IMR-90 (cell line): ENCODE measurements around the gene NUB1. TPM values are rescaled to one million over a fixed set of nuclear protein-coding genes. Genes with fewer than 3 reads are reported as not detected.

Experiments
- ATAC-seq: fragments of 200-7000 bp; cut with Tn5 transposase; 2 replicates; pipeline ENCODE4 v1.9.1; 2020; ENCODE audit warnings: low read depth, mild to moderate bottlenecking, moderate library complexity
- BruUV-seq: library from RNA; stranded (reverse); fragments of 400-500 nt; replicated peaks from 2 replicates; lab custom pipeline; 2021; lab: Mats Ljungman, UMichigan
- CTCF ChIA-PET: fragments of 300-600 bp; formaldehyde crosslinking; extraction: SDS; loops from one replicate; lab custom pipeline; 2021; ENCODE audit warnings: antibody characterized with exemption; lab: Yijun Ruan, JAX
- POLR2A ChIA-PET: fragments of 300-600 bp; sonication (Branson Sonifier 250); formaldehyde crosslinking; loops from one replicate; lab custom pipeline; 2022; ENCODE audit warnings: antibody characterized with exemption; ENCODE audit not compliant: unreplicated experiment; lab: Charles Lee
- DNase-seq: peaks from one replicate; pipeline ENCODE4 v3.0.0; 2013
- H2AFZ ChIP-seq: replicated peaks from 2 replicates; pipeline ENCODE3; 2013; ENCODE audit warnings: low read length, mild to moderate bottlenecking; ENCODE audit not compliant: poor library complexity
- H2AK5ac ChIP-seq: 2 replicates; pipeline ENCODE4 v1.6.1; 2013; ENCODE audit warnings: low read depth, low read length, inconsistent platforms
- H2AK9ac ChIP-seq: replicated peaks from 2 replicates; pipeline ENCODE3; 2013; ENCODE audit warnings: mild to moderate bottlenecking, low read depth, low read length, moderate library complexity; ENCODE audit not compliant: poor library complexity
- H2BK120ac ChIP-seq: 2 replicates; pipeline ENCODE4 v1.6.1; 2013; ENCODE audit warnings: low read depth, low read length, inconsistent platforms
- H2BK15ac ChIP-seq: 3 replicates; pipeline ENCODE4 v1.6.1; 2013; ENCODE audit warnings: low read depth, low read length, inconsistent platforms
- H2BK20ac ChIP-seq: 2 replicates; pipeline ENCODE4 v1.6.1; 2013; ENCODE audit warnings: low read depth, mild to moderate bottlenecking, inconsistent platforms, low read length, moderate library complexity
- H2BK5ac ChIP-seq: 2 replicates; pipeline ENCODE4 v1.6.1; 2013; ENCODE audit warnings: mild to moderate bottlenecking, low read depth, low read length, inconsistent platforms; ENCODE audit not compliant: poor library complexity, severe bottlenecking
- H3K14ac ChIP-seq: replicated peaks from 2 replicates; pipeline ENCODE4 v1.6.1; 2013; ENCODE audit warnings: low read depth, low read length, inconsistent platforms
- H3K18ac ChIP-seq: 2 replicates; pipeline ENCODE4 v1.6.1; 2013; ENCODE audit warnings: low read depth, low read length, control low read depth
- H3K23ac ChIP-seq: 2 replicates; pipeline ENCODE4 v1.6.1; 2013; ENCODE audit warnings: low read depth, low read length, inconsistent platforms
- H3K27ac ChIP-seq: 2 replicates; pipeline ENCODE4 v1.5.1; 2013; ENCODE audit warnings: mild to moderate bottlenecking, control low read depth, low read length; ENCODE audit not compliant: insufficient read depth
- H3K27me3 ChIP-seq: 2 replicates; pipeline ENCODE4 v1.6.1; 2013; ENCODE audit warnings: low read length; ENCODE audit not compliant: control insufficient read depth, insufficient read depth
- H3K36me3 ChIP-seq: 2 replicates; pipeline ENCODE4 v1.6.1; 2013; ENCODE audit warnings: low read length, mixed read lengths; ENCODE audit not compliant: control insufficient read depth, insufficient read depth
- H3K4ac ChIP-seq: 2 replicates; pipeline ENCODE4 v1.6.1; 2013; ENCODE audit warnings: low read depth, low read length, inconsistent platforms
- H3K4me1 ChIP-seq: 2 replicates; pipeline ENCODE4 v1.6.1; 2013; ENCODE audit warnings: low read length, mixed read lengths; ENCODE audit not compliant: control insufficient read depth, insufficient read depth
- H3K4me2 ChIP-seq: 2 replicates; pipeline ENCODE4 v1.6.1; 2013; ENCODE audit warnings: low read depth, mild to moderate bottlenecking, control low read depth, low read length, moderate library complexity
- H3K4me3 ChIP-seq: 2 replicates; pipeline ENCODE4 v1.5.1; 2013; ENCODE audit warnings: low read depth, mild to moderate bottlenecking, control low read depth, low read length, moderate library complexity; ENCODE audit not compliant: insufficient read depth
- H3K56ac ChIP-seq: 2 replicates; pipeline ENCODE4 v1.6.1; 2013; ENCODE audit warnings: low read length, inconsistent platforms; ENCODE audit not compliant: insufficient read depth; ENCODE audit errors: extremely low read depth
- H3K79me1 ChIP-seq, 2 experiments: 2 replicates each; pipeline ENCODE4 v1.6.1; 2013; ENCODE audit warnings: low read length in 2 of 2, inconsistent platforms in 1 of 2, low read depth in 1 of 2
- H3K9ac ChIP-seq: 2 replicates; pipeline ENCODE4 v1.6.1; 2013; ENCODE audit warnings: low read depth, low read length, control low read depth
- H3K9me1 ChIP-seq: 2 replicates; pipeline ENCODE4 v1.6.1; 2013; ENCODE audit warnings: low read length, inconsistent platforms; ENCODE audit not compliant: insufficient read depth
- H3K9me3 ChIP-seq: 2 replicates; pipeline ENCODE4 v1.6.1; 2013; ENCODE audit warnings: low read length; ENCODE audit not compliant: control insufficient read depth, insufficient read depth
- H4K20me1 ChIP-seq: 2 replicates; pipeline ENCODE4 v1.6.1; 2013; ENCODE audit warnings: low read length, inconsistent platforms; ENCODE audit not compliant: insufficient read depth
- H4K5ac ChIP-seq: 2 replicates; pipeline ENCODE4 v1.6.1; 2013; ENCODE audit warnings: mild to moderate bottlenecking, low read depth, low read length, control low read depth
- H4K8ac ChIP-seq, 2 experiments: 2 replicates each; pipeline ENCODE4 v1.6.1; 2013; ENCODE audit warnings: low read depth in 2 of 2, low read length in 2 of 2, control low read depth in 1 of 2, inconsistent platforms in 1 of 2
- H4K91ac ChIP-seq: 2 replicates; pipeline ENCODE4 v1.6.1; 2013; ENCODE audit warnings: low read depth, low read length, inconsistent platforms; ENCODE audit not compliant: insufficient read depth
- BHLHE40 ChIP-seq: fragments of 150-350 bp; IDR thresholded peaks from 2 replicates; pipeline ENCODE4 v1.6.1; 2016; ENCODE audit warnings: mild to moderate bottlenecking, low read depth, low read length
- CEBPB ChIP-seq: IDR thresholded peaks from 2 replicates; pipeline ENCODE4 v1.6.1; 2012; ENCODE audit warnings: low read depth, low read length, improper control_type of control experiment
- CHD1 ChIP-seq: IDR thresholded peaks from 2 replicates; pipeline ENCODE4 v1.6.1; 2012; ENCODE audit warnings: low read depth, low read length, improper control_type of control experiment
- MAFK ChIP-seq: IDR thresholded peaks from 2 replicates; pipeline ENCODE4 v1.6.1; 2012; ENCODE audit warnings: low read depth, low read length, improper control_type of control experiment
- MAZ ChIP-seq: IDR thresholded peaks from 2 replicates; pipeline ENCODE4 v1.6.1; 2012; ENCODE audit warnings: low read depth, mild to moderate bottlenecking, low read length, improper control_type of control experiment, moderate library complexity, borderline replicate concordance
- MXI1 ChIP-seq: IDR thresholded peaks from 2 replicates; pipeline ENCODE4 v1.6.1; 2012; ENCODE audit warnings: low read depth, mild to moderate bottlenecking, low read length, moderate library complexity, borderline replicate concordance
- NFE2L2 ChIP-seq: fragments of 150-350 bp; IDR thresholded peaks from 2 replicates; pipeline ENCODE4 v1.6.1; 2016; ENCODE audit warnings: low read depth, mild to moderate bottlenecking, low read length
- POLR2A ChIP-seq: IDR thresholded peaks from 2 replicates; pipeline ENCODE4 v1.6.1; 2012; ENCODE audit warnings: mild to moderate bottlenecking, low read depth, low read length
- RAD21 ChIP-seq: IDR thresholded peaks from 2 replicates; pipeline ENCODE4 v1.6.1; 2012; ENCODE audit warnings: low read length, improper control_type of control experiment
- RCOR1 ChIP-seq: IDR thresholded peaks from 2 replicates; pipeline ENCODE4 v1.6.1; 2012; ENCODE audit warnings: mild to moderate bottlenecking, low read length, improper control_type of control experiment; ENCODE audit not compliant: insufficient replicate concordance
- RFX5 ChIP-seq: IDR thresholded peaks from 2 replicates; pipeline ENCODE4 v1.8.0; 2012; ENCODE audit warnings: low read depth, mild to moderate bottlenecking, low read length, moderate library complexity
- WGBS, 2 experiments: methylation state at CpG; one replicate each; pipeline versions ENCODE4 v1.1.5 to v1.1.7; 2013; ENCODE audit warnings: missing lambda C conversion rate in 2 of 2; ENCODE audit not compliant: insufficient read length in 1 of 2; ENCODE audit errors: extremely low coverage in 2 of 2; 5-methylcytosine and 5-hydroxymethylcytosine counted together
- dilution Hi-C: fragments of 300-500 bp; cut with HindIII; formaldehyde crosslinking; loops from one replicate; pipeline ENCODE4 v1.14.3; 2018; ENCODE audit warnings: low sequenced_read_pairs; ENCODE audit not compliant: unreplicated experiment
- in situ Hi-C: fragments of 300-500 bp; cut with MboI; formaldehyde crosslinking; loops from 3 replicates; pipeline ENCODE4 v1.14.3; 2019; ENCODE audit warnings: low sequenced_read_pairs, inconsistent platforms, mixed read lengths
- intact Hi-C: fragments of 100-400 bp; cut with micrococcal nuclease; formaldehyde crosslinking; loops from 2 replicates; pipeline ENCODE4 v1.10.0; 2022
- polyA plus RNA-seq, 3 experiments: library from polyadenylated mRNA; depleted of rRNA; stranded (reverse); fragments of >200 nt; gene quantifications; 2 replicates each; pipeline ENCODE4 v1.2.3, GENCODE V29; 2012; ENCODE audit warnings: low replicate concordance in 1 of 3
- total RNA-seq: library from RNA; depleted of rRNA; stranded (reverse); fragments of >200 nt; gene quantifications from 2 replicates; pipeline ENCODE4 v1.2.3, GENCODE V29; 2012
- TF ChIP-seq, protein P1 (sequence below): fragments of 150-350 bp; IDR thresholded peaks from 2 replicates; pipeline ENCODE4 v1.6.1; 2017; ENCODE audit warnings: mild to moderate bottlenecking, antibody characterized with exemption, low read length, low read depth
- TF ChIP-seq, protein P2 (sequence below): conservative IDR thresholded peaks from 2 replicates; pipeline ENCODE4 v1.5.1; 2012; ENCODE audit warnings: mild to moderate bottlenecking, low read depth, low read length, improper control_type of control experiment

Gene NUB1
- total and polyA plus RNA-seq, 2 of the 4 experiments (the other 2 are of a cell fraction), result 20.1 to 29.7 TPM

DNA sequence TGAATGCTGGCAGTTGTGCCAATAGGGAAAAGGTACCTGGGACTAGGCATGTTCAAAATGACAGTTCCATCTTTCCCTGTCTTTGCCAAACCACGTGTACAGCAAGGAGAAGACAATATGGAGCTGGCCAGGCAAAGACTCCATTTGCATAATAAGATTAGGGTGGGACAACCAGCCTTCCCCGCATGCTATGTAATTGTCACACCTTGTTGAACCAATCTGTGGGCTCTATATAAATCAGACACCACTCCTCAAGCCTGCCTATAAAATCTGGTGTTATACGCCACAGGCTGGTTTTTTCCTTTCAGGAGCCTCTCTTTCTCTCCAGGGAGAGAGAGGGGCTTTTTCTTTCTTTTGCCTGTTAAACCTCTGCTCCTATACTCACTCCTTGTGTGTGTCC is 11.0 kb upstream of the NUB1 start:
- H4K20me1 ChIP-seq, result no peaks in the 10 kb centered on the region
- no peak overlapping the region for H2AK5ac ChIP-seq
- H4K91ac ChIP-seq, result no peak overlapping the region
- POLR2A ChIA-PET, result interaction anchor here (0.6 kb wide), 1 partner anchor 167 kb away, joined by 4 read pairs; no protein-coding TSS in a partner anchor
- in situ Hi-C loops (no loop called here), intact Hi-C loops (no loop called here), dilution Hi-C loops (no loop called here)
- H3K9ac ChIP-seq, result no peak overlapping the region
- ATAC-seq (no peak), DNase-seq (no peak)
- H3K4me3 ChIP-seq, result no peak overlapping the region
- H3K14ac ChIP-seq, result no peak overlapping the region
- no peak overlapping the region for H3K56ac ChIP-seq
- H4K8ac ChIP-seq, result no peak overlapping the region
- peaks cover 5% of the 10 kb centered on the region for H3K9me3 ChIP-seq
- no TSS peak for BruUV-seq
- H3K4me2 ChIP-seq, result no peak overlapping the region
- H3K36me3 ChIP-seq, result no peaks in the 10 kb centered on the region
- no peak overlapping the region for H3K23ac ChIP-seq
- no peak overlapping the region for H2BK120ac ChIP-seq
- no peak overlapping the region for H2BK15ac ChIP-seq
- H2AFZ ChIP-seq, result no peak overlapping the region
- WGBS, 2 experiments, result no CpG with 5 or more reads among the region's 3 CpGs
- H2BK5ac ChIP-seq, result no peak overlapping the region
- no peak overlapping the region for H3K18ac ChIP-seq
- no peak overlapping the region for H3K4ac ChIP-seq
- peaks cover 4% of the 10 kb centered on the region; the same call in 1 of the 2 replicates for H3K27me3 ChIP-seq
- CTCF ChIA-PET, result interaction anchor here (1.2 to 1.3 kb wide), 2 partner anchors 9 to 20 kb away, joined by 3 to 5 read pairs; no protein-coding TSS in a partner anchor
- TF ChIP-seq RAD21 (no peak), MAFK (no peak), MXI1 (no peak), CEBPB (no peak), BHLHE40 (no peak), MAZ (no peak), POLR2A (no peak), NFE2L2 (no peak), RCOR1 (no peak), CHD1 (no peak), RFX5 (no peak)
- TF ChIP-seq, protein P1, sequence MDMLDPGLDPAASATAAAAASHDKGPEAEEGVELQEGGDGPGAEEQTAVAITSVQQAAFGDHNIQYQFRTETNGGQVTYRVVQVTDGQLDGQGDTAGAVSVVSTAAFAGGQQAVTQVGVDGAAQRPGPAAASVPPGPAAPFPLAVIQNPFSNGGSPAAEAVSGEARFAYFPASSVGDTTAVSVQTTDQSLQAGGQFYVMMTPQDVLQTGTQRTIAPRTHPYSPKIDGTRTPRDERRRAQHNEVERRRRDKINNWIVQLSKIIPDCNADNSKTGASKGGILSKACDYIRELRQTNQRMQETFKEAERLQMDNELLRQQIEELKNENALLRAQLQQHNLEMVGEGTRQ, result no peak
- TF ChIP-seq, protein P2, sequence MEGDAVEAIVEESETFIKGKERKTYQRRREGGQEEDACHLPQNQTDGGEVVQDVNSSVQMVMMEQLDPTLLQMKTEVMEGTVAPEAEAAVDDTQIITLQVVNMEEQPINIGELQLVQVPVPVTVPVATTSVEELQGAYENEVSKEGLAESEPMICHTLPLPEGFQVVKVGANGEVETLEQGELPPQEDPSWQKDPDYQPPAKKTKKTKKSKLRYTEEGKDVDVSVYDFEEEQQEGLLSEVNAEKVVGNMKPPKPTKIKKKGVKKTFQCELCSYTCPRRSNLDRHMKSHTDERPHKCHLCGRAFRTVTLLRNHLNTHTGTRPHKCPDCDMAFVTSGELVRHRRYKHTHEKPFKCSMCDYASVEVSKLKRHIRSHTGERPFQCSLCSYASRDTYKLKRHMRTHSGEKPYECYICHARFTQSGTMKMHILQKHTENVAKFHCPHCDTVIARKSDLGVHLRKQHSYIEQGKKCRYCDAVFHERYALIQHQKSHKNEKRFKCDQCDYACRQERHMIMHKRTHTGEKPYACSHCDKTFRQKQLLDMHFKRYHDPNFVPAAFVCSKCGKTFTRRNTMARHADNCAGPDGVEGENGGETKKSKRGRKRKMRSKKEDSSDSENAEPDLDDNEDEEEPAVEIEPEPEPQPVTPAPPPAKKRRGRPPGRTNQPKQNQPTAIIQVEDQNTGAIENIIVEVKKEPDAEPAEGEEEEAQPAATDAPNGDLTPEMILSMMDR, result no peak
- H3K4me1 ChIP-seq, result peaks cover 2% of the 10 kb centered on the region
- no peak overlapping the region for H4K5ac ChIP-seq
- no peak overlapping the region for H2AK9ac ChIP-seq
- H3K27ac ChIP-seq, result no peak overlapping the region
- no peaks in the 10 kb centered on the region for H3K79me1 ChIP-seq
- H2BK20ac ChIP-seq, result no peak overlapping the region
- H3K9me1 ChIP-seq, result no peaks in the 10 kb centered on the region
